Tibial nerve (tissue), 4 donors: ENCODE results near the gene CLTC.

ENCODE experiments used
- EP300 ChIP-seq, 2 donors: sonication (generic); formaldehyde crosslinking; IDR thresholded peaks; one replicate each; pipeline ENCODE4 v1.6.1; 2017; ENCODE audit warnings: antibody characterized with exemption in 2 of 2, mild to moderate bottlenecking in 1 of 2
- POLR2A ChIP-seq, 2 donors: fragments of 450-650 bp; IDR thresholded peaks; one replicate each; pipeline ENCODE4 v1.6.1; 2017; ENCODE audit warnings: antibody characterized with exemption in 2 of 2, mild to moderate bottlenecking in 2 of 2, moderate library complexity in 2 of 2
- TF ChIP-seq, protein P1 (sequence below), 5 experiments: fragments of 200-600 bp in 3 of 5; fragments of 450-650 bp in 2 of 5; sonication (generic) in 3 of 5; IDR thresholded peaks; one replicate each; pipeline ENCODE4 v1.5.1; 2016 to 2019; ENCODE audit warnings: antibody characterized with exemption in 5 of 5, mild to moderate bottlenecking in 3 of 5, moderate library complexity in 2 of 5

- TF ChIP-seq, protein P1, sequence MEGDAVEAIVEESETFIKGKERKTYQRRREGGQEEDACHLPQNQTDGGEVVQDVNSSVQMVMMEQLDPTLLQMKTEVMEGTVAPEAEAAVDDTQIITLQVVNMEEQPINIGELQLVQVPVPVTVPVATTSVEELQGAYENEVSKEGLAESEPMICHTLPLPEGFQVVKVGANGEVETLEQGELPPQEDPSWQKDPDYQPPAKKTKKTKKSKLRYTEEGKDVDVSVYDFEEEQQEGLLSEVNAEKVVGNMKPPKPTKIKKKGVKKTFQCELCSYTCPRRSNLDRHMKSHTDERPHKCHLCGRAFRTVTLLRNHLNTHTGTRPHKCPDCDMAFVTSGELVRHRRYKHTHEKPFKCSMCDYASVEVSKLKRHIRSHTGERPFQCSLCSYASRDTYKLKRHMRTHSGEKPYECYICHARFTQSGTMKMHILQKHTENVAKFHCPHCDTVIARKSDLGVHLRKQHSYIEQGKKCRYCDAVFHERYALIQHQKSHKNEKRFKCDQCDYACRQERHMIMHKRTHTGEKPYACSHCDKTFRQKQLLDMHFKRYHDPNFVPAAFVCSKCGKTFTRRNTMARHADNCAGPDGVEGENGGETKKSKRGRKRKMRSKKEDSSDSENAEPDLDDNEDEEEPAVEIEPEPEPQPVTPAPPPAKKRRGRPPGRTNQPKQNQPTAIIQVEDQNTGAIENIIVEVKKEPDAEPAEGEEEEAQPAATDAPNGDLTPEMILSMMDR (IDR thresholded peaks at IDR 0.05) = no peak
- no peak for TF ChIP-seq POLR2A (IDR thresholded peaks at IDR 0.05)
- TF ChIP-seq EP300 (IDR thresholded peaks at IDR 0.05) = no peak
These were observed 46.5 kb downstream of the CLTC start for GRCh38 chr17:59666235-59666634.
